Measurements from ENCODE around the gene PIK3IP1.
"Not testable (repeated sequence)": the region's sequence is repeated elsewhere in the genome, so short reads cannot be mapped to it uniquely, and the experiment has no call there.

PIK3IP1 gene, protein sequence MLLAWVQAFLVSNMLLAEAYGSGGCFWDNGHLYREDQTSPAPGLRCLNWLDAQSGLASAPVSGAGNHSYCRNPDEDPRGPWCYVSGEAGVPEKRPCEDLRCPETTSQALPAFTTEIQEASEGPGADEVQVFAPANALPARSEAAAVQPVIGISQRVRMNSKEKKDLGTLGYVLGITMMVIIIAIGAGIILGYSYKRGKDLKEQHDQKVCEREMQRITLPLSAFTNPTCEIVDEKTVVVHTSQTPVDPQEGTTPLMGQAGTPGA
- 799 to 1,013 (median 966) reads per million in 4 donors for total RNA-seq

- peak; percentile 66 to 88 (median 76) for DNase-seq
Observed at GRCh38 chr22:31292236-31292989, at the start of gene PIK3IP1. Gene PIK3IP1, minus strand, starts transcription at chr22:31292488. Its CDS starts 144 bp downstream, at chr22:31292344.

DNA sequence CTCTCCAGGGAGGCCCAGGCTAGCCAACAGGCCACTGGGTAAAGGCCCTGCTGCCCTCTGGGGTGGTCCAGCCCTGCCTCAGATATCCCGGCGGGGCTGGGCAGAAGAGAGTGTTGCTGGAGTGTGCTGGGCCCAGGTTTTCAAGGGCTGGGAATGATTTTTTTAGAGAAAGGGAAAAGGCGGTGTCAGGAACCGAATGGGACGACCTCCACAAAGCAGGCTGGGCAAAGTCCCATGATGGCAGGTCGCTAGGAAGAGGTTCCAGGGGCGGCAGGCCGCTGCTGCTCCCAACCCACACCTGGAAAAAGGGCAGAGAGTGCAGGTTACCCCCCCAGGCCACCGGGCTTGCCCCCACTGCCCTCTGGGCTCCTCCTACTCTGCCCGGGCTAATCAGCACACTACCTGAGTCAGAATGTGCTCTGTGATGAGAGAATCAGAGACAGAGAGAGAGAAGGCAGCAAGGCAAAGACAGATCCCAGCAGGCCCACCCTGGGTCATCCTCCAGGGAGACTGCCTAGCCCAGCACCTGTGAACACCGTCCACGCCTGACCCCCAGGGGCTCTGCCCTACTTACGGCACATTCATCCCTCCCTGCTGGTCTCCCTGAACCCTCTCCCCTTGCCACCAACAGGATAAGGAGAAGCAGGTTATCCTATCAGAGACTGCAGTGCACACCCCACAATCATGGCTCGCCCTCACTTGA is 49.2 kb upstream of the PIK3IP1 start:
- no peak for DNase-seq

DNA sequence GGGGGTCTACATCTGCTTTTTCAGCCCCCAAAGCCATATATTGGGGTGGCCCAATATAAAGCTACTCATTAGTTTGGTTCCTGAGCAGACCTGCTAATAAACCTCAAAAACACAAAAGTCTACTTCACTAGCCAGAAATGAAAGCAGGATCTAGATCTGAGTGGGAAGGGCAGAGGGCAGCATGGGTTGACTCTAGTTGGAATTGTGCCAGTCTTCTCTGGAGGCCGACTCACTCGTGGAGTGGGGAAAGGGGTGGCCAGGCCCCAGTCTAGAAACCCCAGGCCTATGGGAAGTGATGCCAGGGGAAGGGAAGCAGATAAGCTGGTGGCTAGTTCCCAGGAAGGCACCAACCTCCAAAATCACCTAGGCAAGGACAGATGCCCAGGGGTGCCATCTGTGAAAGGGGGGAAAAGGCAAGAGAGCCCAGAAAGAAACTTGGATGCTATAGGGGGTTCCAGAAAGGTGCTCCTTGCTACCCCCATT is 48.5 kb upstream of the PIK3IP1 start:
- DNase-seq, result no peak

DNA sequence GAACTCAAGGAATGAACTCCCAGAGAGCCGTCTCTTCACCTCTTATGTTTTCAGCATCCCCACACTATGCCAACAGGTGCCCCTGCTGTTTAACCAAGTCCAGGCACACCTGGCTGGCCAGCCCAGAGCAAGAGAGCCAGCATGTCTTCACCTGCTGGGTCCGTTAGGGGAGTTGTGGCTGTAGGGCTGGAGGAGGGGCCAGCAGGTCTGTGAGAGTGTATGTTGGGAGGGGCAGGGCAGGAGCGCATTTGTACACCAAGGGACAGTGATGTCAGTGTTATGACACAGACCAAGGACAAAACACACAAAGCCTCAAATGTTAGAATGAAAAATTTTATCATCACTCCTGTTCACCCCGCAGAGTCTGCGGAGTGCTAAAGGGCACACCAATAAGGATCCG is 48.1 kb upstream of the PIK3IP1 start:
- DNase-seq, result no peak

DNA sequence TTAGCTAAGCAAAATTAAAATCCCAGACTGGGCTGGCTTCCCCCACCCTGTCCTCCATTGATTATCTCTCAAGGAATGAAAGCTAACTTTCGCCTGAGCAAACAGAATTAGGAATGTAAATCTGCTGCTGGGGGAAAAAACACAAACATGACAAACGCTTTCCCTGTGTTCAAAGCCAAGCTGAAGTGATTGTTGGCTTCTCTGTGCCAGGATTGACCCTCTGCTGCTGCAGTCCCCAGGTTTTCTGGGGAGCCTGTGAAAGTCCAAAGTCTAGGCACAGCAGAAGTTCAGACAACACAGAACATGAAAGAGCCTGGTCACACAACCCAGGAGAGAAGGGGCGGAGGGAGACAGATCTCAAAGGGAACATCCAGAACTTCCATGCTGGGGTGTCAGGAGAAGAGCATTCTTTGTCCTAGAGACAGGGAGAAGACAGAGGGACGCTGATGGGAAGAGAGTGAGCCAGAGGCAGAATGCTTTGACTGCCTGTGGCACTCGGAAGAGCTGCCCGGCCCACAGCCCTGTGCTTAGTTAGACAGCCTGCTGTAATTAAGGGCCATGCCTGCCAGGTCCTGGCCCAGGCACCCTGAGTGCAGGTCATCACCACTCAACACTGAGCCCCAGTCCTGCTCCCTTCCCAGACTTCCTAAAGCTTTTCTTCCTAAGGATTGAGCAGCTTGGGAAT is 47.0 kb upstream of the PIK3IP1 start:
- no peak for DNase-seq

DNA sequence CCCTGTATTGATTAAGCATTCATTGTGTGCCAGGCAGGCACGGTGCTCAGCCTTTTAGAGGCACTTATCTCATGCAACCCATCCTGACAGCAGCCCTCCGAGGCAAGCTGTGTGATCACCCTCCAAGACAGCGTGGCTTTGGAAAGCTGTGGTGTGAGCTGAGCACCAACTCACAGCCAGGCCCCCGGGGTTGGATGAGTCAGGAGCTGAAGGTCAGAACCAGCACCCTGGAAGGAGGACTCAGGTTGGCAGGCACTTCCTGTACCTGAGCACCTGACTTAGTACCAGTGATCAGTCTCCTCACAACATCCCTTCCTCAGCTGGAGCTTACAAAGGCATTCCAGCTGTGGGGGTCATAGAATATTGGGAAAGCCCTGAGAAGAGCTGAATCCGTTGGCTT is 44.9 kb upstream of the PIK3IP1 start:
- no peak for DNase-seq

DNA sequence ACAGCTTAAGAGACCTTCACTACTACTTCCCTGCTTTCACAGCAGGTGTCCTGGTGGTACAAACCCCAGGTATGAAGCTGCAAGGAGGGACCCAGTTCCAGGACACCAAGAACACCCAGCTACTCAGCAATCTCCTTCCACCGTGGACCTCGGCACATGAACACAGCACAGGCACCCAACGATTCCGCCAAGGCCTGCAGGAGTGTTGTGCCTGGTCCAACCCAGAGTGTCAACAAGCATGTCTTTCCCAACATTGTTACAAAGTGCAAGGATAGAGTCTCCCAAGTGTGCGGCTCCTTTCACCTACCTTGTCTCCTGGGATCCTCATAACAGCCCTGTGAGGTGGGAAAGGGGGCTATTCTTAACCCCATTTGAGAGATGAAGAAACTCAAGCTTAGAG is 42.0 kb upstream of the PIK3IP1 start:
- DNase-seq, result no peak

DNA sequence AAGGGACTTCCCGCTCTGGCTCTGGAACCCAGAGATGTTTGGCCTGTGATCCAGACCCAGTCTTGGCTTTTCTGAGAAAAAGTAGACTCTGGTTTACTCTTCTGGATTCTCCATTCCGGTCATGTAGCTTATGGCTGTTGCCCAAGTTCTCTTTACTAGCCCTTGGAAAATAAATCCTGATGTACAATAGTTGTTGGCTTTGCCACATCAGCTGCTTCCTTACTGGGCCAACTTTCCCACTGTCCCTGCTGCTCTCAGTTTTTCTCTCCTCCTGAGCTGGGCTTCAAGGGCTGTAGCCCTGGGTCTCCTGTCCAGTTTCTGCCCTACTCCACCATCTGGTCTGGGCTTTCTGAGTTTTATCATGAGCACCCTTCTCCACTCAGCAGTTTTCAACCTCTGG is 41.4 kb upstream of the PIK3IP1 start:
- no peak for DNase-seq

DNA sequence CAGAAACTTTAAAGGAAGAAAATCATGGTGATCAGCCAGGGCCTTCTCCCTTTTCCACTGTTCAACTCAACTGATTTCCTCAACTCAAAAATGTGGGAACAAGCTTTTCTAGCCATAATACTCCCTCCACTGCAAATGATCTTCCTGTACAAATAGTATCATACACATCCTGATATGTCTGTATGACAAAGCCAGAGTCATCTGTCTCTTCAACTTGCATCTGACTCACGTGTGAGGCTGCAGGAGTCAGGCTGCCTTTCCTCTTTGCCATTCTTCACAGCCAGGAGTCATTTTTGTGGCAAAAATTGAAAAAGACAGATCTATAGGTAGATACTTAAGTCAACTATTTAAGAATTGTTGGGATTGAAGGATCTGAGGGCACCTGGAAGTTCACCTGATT is 40.6 kb upstream of the PIK3IP1 start:
- no peak for DNase-seq

DNA sequence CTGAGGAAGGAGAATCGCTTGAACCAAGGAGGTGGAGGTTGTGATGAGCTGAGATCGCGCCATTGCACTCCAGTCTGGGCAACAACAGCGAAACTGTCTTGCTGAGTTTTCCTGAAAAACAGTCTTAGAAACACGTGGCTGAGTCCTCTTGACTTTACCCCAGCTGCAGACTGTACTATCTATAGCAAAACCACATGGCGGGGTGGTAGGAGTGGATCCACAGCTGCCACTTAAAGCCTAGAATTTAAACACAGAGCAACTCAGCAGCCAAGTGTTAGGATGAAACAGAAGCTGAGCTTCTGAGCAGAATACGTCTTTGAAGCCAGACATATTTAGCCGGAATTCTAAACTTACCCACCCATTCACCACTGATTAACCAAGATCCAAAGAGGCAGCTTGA is 39.7 kb upstream of the PIK3IP1 start:
- DNase-seq, result no peak

- DNase-seq, result peak in 1 of 5 donors; percentile 43
Observed at GRCh38 chr22:31329453-31330215, 37.3 kb upstream of the PIK3IP1 start.

GRCh38 chr22:31329029-31329428 is 36.7 kb upstream of the PIK3IP1 start:
- no peak for DNase-seq

GRCh38 chr22:31328544-31328960 is 36.3 kb upstream of the PIK3IP1 start:
- DNase-seq, result no peak

DNA sequence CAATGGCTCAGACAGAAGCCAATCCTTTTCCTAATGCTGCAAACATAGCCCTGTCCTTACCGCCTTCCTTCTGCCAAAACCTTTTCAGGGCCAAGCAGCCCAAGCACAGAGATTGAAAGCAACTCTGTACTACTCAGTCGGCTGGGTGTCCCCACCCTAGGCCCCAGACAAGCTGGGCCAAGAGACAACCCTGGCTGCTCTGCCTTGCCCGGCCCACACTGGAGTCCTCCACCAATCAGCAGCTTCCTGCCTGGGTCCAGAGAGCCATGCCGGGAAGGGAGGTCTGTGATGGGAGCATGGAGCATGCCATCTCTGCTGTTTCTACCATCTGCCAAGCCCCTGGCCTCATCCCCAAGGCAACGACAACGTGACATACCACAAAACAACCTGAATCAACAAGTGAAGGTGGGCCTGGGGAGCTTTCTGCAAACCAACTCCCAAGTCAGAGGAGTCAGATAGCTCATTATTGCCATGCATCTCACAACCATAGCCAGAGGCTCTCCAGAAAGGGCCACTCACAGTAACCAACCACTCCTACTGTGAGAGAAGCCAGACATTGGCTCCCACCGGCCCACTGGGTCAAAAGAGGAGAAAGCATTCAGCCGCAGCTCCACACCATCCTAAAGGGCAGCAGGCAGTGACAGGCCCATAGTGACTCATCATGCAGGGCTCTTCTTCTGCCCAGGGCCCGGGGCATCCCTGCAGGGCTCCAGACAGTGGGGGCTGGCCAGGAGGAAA is 35.7 kb upstream of the PIK3IP1 start:
- DNase-seq, result no peak

DNA sequence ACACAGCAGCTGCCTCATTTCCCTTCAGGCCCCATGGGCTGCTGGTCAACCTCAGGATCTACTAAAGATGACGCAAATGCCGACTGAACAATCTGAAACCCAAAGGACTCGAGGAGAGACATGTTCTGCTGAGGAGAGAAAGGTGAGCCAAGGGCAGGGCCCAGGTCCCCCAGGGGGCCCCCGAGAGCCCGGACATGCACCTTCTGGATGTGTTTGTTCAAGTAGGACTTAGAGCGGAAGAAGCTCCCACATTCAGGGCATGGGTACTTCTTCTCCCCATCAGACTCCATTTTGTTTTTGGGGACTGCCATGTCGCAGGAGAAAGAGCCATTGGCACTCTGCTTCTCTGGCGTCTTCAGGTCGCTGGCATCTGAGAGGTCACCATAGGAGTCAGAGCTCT is 34.6 kb upstream of the PIK3IP1 start:
- DNase-seq, result no peak

GRCh38 chr22:31323578-31324550 is 31.6 kb upstream of the PIK3IP1 start:
- no peak for DNase-seq

DNA sequence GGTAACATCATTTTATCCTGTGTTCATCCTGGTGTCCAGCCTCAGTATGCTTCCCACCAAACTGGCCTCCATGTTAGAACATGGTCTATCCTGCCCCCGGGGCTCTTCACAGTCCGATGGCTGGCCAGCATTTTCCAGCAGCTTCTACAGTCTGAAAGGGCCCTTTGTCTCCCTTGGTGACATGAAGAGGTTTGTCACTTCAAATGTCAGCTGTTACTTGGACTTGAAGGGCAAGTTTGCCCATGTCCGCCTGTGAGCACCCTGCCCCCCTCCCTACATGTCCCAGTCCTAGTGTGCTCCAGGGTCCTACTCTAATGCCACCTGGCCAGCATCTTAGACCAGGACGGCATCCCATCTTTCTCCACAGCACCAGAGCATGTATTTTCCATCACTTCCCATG is 29.1 kb upstream of the PIK3IP1 start:
- no peak for DNase-seq

DNA sequence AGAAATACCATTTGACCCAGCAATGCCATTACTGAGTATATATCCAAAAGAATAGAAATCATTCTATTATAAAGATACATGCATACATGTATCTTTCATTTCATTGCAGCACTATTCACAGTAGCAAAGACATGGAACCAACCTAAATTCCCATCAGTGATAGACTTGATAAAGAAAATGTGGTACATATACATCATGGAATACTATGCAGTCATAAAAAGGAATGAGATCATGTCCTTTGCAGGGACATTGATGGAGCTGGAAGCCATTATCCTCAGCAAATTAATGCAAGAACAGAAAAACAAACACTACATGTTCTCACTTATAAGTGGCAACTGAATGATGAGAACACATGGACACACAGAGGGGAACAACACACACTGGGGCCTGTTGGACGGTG is 21.9 kb upstream of the PIK3IP1 start:
- not testable (repeated sequence) for DNase-seq

DNA sequence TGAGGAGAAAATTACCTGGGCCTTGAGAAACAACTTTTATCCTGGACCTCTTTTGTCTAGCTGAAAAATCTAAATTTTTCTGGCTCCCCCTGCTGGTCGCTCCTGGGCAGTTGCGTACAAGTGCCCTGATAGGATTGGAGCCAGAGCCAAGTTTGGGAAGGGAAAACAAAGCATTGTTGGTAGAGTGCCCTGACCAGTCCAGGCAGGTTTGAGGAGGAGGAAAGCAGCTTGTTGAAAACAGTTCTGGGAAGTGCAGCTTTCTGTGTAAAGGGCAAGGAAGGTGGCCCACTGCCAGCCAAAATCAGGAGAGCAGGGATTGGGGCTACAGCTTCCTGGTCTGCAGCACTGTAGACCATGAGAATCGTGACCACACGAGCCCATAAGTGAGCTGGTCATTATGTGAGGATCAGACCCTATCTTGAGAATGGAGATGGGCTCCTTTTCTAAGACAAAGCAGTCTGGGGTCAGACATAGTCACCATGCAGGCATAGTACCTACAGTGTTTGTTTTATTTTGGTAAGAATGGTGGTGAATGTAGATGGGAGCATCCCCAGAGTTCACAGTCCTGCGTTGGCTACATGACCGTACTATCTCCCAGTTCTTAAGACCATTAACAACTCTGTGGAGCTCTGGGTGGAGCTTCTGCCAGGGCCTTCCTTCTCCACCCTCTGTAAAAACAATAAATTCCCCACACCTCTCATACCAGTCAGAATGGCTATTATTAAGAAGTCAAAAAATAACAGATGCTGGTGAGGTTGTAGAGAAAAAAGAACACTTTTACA is 21.3 kb upstream of the PIK3IP1 start:
- DNase-seq, result peak in 3 of 5 donors; percentile 32 to 61 (median 44)

All from T-helper 1 cell (primary cell).